IPS-NIHi7 (cell line): ENCODE data around the gene CXCL9.
"Not testable (repeated sequence)": the region's sequence is repeated elsewhere in the genome, so short reads cannot be mapped to it uniquely, and the experiment has no call there.

ENCODE experiments used
- DNase-seq: peaks from one replicate; pipeline ENCODE4 v3.0.0; 2012; ENCODE audit warnings: mixed read lengths; ENCODE audit errors: extremely low spot score

CXCL9 gene

GRCh38 chr4:76007089-76007862 is at the start of gene CXCL9:
TSS of gene CXCL9 (minus strand) at chr4:76007509. CDS start at chr4:76007449, 60 bp downstream.
- DNase-seq: no peak

GRCh38 chr4:76055421-76055820 is 48.1 kb upstream of the CXCL9 start:
- DNase-seq: no peak

- DNase-seq: no peak
Observed at GRCh38 chr4:76055016-76055415, 47.7 kb upstream of the CXCL9 start.

GRCh38 chr4:76053730-76054129 is 46.4 kb upstream of the CXCL9 start:
- DNase-seq: no peak

GRCh38 chr4:76050560-76051050 is 43.3 kb upstream of the CXCL9 start:
- not testable (repeated sequence) for DNase-seq

GRCh38 chr4:76049860-76050416 is 42.6 kb upstream of the CXCL9 start:
- DNase-seq: not testable (repeated sequence)

- not testable (repeated sequence) for DNase-seq
Observed at GRCh38 chr4:76044686-76045085, 37.4 kb upstream of the CXCL9 start.

- not testable (repeated sequence) for DNase-seq
Observed at GRCh38 chr4:76043306-76043705, 36.0 kb upstream of the CXCL9 start.

GRCh38 chr4:76042241-76042998 is 35.1 kb upstream of the CXCL9 start:
- DNase-seq: not testable (repeated sequence)

- no peak for DNase-seq
Observed at GRCh38 chr4:76036855-76037254, 29.5 kb upstream of the CXCL9 start.

GRCh38 chr4:76035799-76036380 is 28.6 kb upstream of the CXCL9 start, which contains the start of gene CXCL11:
TSS of gene CXCL11 (minus strand) at chr4:76036070. CDS start at chr4:76035987, 83 bp downstream.
- DNase-seq: no peak

GRCh38 chr4:76035141-76035540 is 27.8 kb upstream of the CXCL9 start:
- no peak for DNase-seq

- no peak for DNase-seq
Observed at GRCh38 chr4:76029300-76029699, 22.0 kb upstream of the CXCL9 start.

GRCh38 chr4:76028350-76028765 is 21.0 kb upstream of the CXCL9 start:
- DNase-seq: no peak

- no peak for DNase-seq
Observed at GRCh38 chr4:76024065-76024464, 16.8 kb upstream of the CXCL9 start.

GRCh38 chr4:76023389-76023788 is 16.1 kb upstream of the CXCL9 start, which contains the start of gene CXCL10:
TSS of gene CXCL10 (minus strand) at chr4:76023497. CDS start at chr4:76023431, 66 bp downstream.
- no peak for DNase-seq

GRCh38 chr4:76022677-76023076 is 15.4 kb upstream of the CXCL9 start:
- no peak for DNase-seq

GRCh38 chr4:76022031-76022430 is 14.7 kb upstream of the CXCL9 start:
- no peak for DNase-seq

- no peak for DNase-seq
Observed at GRCh38 chr4:76017056-76017686, 9.9 kb upstream of the CXCL9 start.

GRCh38 chr4:76016393-76016792 is 9.1 kb upstream of the CXCL9 start:
- no peak for DNase-seq

GRCh38 chr4:76013540-76013939 is 6.2 kb upstream of the CXCL9 start:
- no peak for DNase-seq
